H1 (cell line): Measurements from ENCODE around the gene ZNF546. TPM values are rescaled to one million over a fixed set of nuclear protein-coding genes. Genes with fewer than 3 reads are reported as not detected.

Experiments
- CTCF ChIA-PET: fragments of 300-600 bp; sonication (Branson Sonifier 250); formaldehyde crosslinking; loops from one replicate; lab custom pipeline; 2021; ENCODE audit not compliant: partially characterized antibody; lab: Charles Lee
- POLR2A ChIA-PET: fragments of 300-600 bp; sonication (Branson Sonifier 250); formaldehyde crosslinking; loops from one replicate; lab custom pipeline; 2021; ENCODE audit warnings: inconsistent platforms; ENCODE audit not compliant: partially characterized antibody; lab: Charles Lee
- DNase-seq, 2 experiments: peaks; one replicate each; pipeline versions ENCODE4 v3.0.0 to v3.0.0-alpha.2; 2010 to 2022; ENCODE audit warnings: low spot score in 2 of 2, low read depth in 1 of 2, mixed read lengths in 1 of 2
- FAIRE-seq: peaks from 2 replicates; lab custom pipeline; 2011; peaks lifted over from hg19 to GRCh38; lab: Jason Lieb, UNC
- H2AFZ ChIP-seq: 2 replicates; pipeline ENCODE4 v1.8.1; 2012; ENCODE audit warnings: low read length, inconsistent platforms
- H2AK5ac ChIP-seq: 2 replicates; pipeline ENCODE4 v1.6.1; 2013; ENCODE audit warnings: low read depth, low read length
- H2BK120ac ChIP-seq: replicated peaks from 2 replicates; pipeline ENCODE3; 2013; ENCODE audit warnings: low read depth, low read length, inconsistent platforms
- H2BK12ac ChIP-seq: 2 replicates; pipeline ENCODE4 v1.6.1; 2013; ENCODE audit warnings: low read depth, low read length
- H2BK15ac ChIP-seq: 2 replicates; pipeline ENCODE4 v1.6.1; 2013; ENCODE audit warnings: low read length
- H2BK20ac ChIP-seq: 2 replicates; pipeline ENCODE4 v1.6.1; 2013; ENCODE audit warnings: low read length
- H2BK5ac ChIP-seq: 2 replicates; pipeline ENCODE4 v1.6.1; 2013; ENCODE audit warnings: low read depth, low read length
- H3K14ac ChIP-seq: 2 replicates; pipeline ENCODE4 v1.6.1; 2013; ENCODE audit warnings: inconsistent platforms; ENCODE audit not compliant: insufficient read length
- H3K18ac ChIP-seq: 2 replicates; pipeline ENCODE4 v1.6.1; 2013; ENCODE audit warnings: low read length; ENCODE audit errors: extremely low read depth
- H3K23ac ChIP-seq: 2 replicates; pipeline ENCODE4 v1.6.1; 2013; ENCODE audit warnings: inconsistent platforms; ENCODE audit not compliant: insufficient read length
- H3K23me2 ChIP-seq: 2 replicates; pipeline ENCODE4 v1.6.1; 2013; ENCODE audit warnings: low read depth, low read length
- H3K27ac ChIP-seq: 2 replicates; pipeline ENCODE4 v1.6.1; 2011; ENCODE audit warnings: low read depth, low read length, inconsistent platforms
- H3K27me3 ChIP-seq, 4 experiments: replicated peaks in 1 of 4; 1 replicate in 1 of 4; 2 replicates in 3 of 4; pipeline versions ENCODE4 v1.6.1 to v1.8.1; 2011 to 2013; ENCODE audit warnings: low read length in 3 of 4, mild to moderate bottlenecking in 3 of 4, inconsistent platforms in 2 of 4, mixed read lengths in 2 of 4, moderate library complexity in 1 of 4; ENCODE audit not compliant: control insufficient read depth in 3 of 4, insufficient read depth in 3 of 4; ENCODE audit errors: extremely low read depth in 1 of 4
- H3K36me3 ChIP-seq, 4 experiments: 2 replicates each; pipeline versions ENCODE4 v1.6.1 to v1.8.1; 2011 to 2013; ENCODE audit warnings: mild to moderate bottlenecking in 4 of 4, low read length in 3 of 4, moderate library complexity in 2 of 4, control low read depth in 1 of 4, inconsistent platforms in 1 of 4; ENCODE audit not compliant: insufficient read depth in 4 of 4, control insufficient read depth in 2 of 4
- H3K4ac ChIP-seq: replicated peaks from 2 replicates; pipeline ENCODE3; 2013; ENCODE audit warnings: low read length, low read depth, mixed read lengths, inconsistent platforms; ENCODE audit not compliant: insufficient read length
- H3K4me1 ChIP-seq, 4 experiments: replicated peaks in 1 of 4; 1 replicate in 1 of 4; 2 replicates in 3 of 4; pipeline versions ENCODE4 v1.6.1 to v1.8.1; 2011 to 2013; ENCODE audit warnings: low read length in 3 of 4, inconsistent platforms in 2 of 4, mixed read lengths in 1 of 4; ENCODE audit not compliant: insufficient read depth in 4 of 4, control insufficient read depth in 3 of 4
- H3K4me2 ChIP-seq, 2 experiments: 2 replicates each; pipeline versions ENCODE4 v1.6.1 to v1.8.1; 2011 to 2013; ENCODE audit warnings: low read depth in 2 of 2, low read length in 2 of 2, control low read depth in 1 of 2, inconsistent platforms in 1 of 2, mild to moderate bottlenecking in 1 of 2; ENCODE audit not compliant: insufficient read depth in 1 of 2
- H3K4me3 ChIP-seq, 4 experiments: fragments of 200-600, 300-600 bp in 1 of 4; sonication (generic), shearing (Covaris generic), sonication (Bioruptor Twin) in 1 of 4; 2 replicates each; pipeline versions ENCODE4 v1.5.1 to v1.8.1; 2011 to 2016; ENCODE audit warnings: low read length in 4 of 4, low read depth in 3 of 4, control low read depth in 2 of 4, inconsistent platforms in 2 of 4, mild to moderate bottlenecking in 2 of 4, mixed read lengths in 1 of 4, moderate library complexity in 1 of 4; ENCODE audit not compliant: insufficient read depth in 2 of 4; ENCODE audit errors: extremely low read depth in 1 of 4
- H3K56ac ChIP-seq: replicated peaks from 2 replicates; pipeline ENCODE3; 2013; ENCODE audit warnings: low read depth, mild to moderate bottlenecking, mixed read lengths, low read length, inconsistent platforms; ENCODE audit not compliant: insufficient read length
- H3K79me1 ChIP-seq: 2 replicates; pipeline ENCODE4 v1.6.1; 2013; ENCODE audit warnings: low read depth, low read length, control low read depth
- H3K79me2 ChIP-seq, 2 experiments: 2 replicates each; pipeline versions ENCODE4 v1.6.1 to v1.8.1; 2012 to 2013; ENCODE audit warnings: low read length in 2 of 2, mild to moderate bottlenecking in 2 of 2, inconsistent platforms in 1 of 2; ENCODE audit not compliant: insufficient read depth in 2 of 2, control insufficient read depth in 1 of 2
- H3K9ac ChIP-seq, 4 experiments: replicated peaks in 1 of 4; 1 replicate in 1 of 4; 2 replicates in 3 of 4; pipeline versions ENCODE4 v1.6.1 to v1.8.1; 2011 to 2013; ENCODE audit warnings: low read depth in 3 of 4, low read length in 3 of 4, control low read depth in 2 of 4, mild to moderate bottlenecking in 2 of 4, moderate library complexity in 2 of 4, inconsistent platforms in 1 of 4; ENCODE audit errors: extremely low read depth in 1 of 4
- H3K9me3 ChIP-seq, 2 experiments: 2 replicates each; pipeline versions ENCODE4 v1.6.1 to v1.8.1; 2012 to 2013; ENCODE audit warnings: mild to moderate bottlenecking in 2 of 2, moderate library complexity in 2 of 2, control low read depth in 1 of 2, inconsistent platforms in 1 of 2, low read depth in 1 of 2, low read length in 1 of 2, mixed read lengths in 1 of 2; ENCODE audit not compliant: insufficient read depth in 2 of 2
- H4K20me1 ChIP-seq, 2 experiments: replicated peaks in 1 of 2; 2 replicates each; pipeline versions ENCODE3 to v1.8.1; 2011 to 2013; ENCODE audit warnings: inconsistent platforms in 2 of 2, low read length in 2 of 2, mild to moderate bottlenecking in 1 of 2; ENCODE audit not compliant: insufficient read depth in 2 of 2, control insufficient read depth in 1 of 2
- H4K5ac ChIP-seq: 2 replicates; pipeline ENCODE4 v1.6.1; 2013; ENCODE audit warnings: low read length, low read depth, mixed read lengths, inconsistent platforms; ENCODE audit not compliant: insufficient read length
- H4K8ac ChIP-seq: 2 replicates; pipeline ENCODE4 v1.8.0; 2013; ENCODE audit warnings: mild to moderate bottlenecking, moderate library complexity, low read length, inconsistent platforms; ENCODE audit not compliant: insufficient read depth; ENCODE audit errors: extremely low read depth
- H4K91ac ChIP-seq: replicated peaks from 2 replicates; pipeline ENCODE3; 2013; ENCODE audit warnings: low read length, mixed read lengths, inconsistent platforms; ENCODE audit not compliant: insufficient read length
- BCL11A ChIP-seq, 2 experiments: IDR thresholded peaks; one replicate each; pipeline ENCODE4 v1.6.1; 2011; ENCODE audit warnings: low read depth in 2 of 2, low read length in 2 of 2, mild to moderate bottlenecking in 2 of 2
- CHD1 ChIP-seq: IDR thresholded peaks from 2 replicates; pipeline ENCODE4 v1.6.1; 2012; ENCODE audit warnings: low read depth, low read length, improper control_type of control experiment
- FOSL1 ChIP-seq: IDR thresholded peaks from 2 replicates; pipeline ENCODE4 v1.6.1; 2011; ENCODE audit warnings: mild to moderate bottlenecking, low read depth, low read length, moderate library complexity; ENCODE audit not compliant: insufficient read depth
- GABPA ChIP-seq: IDR thresholded peaks from 2 replicates; pipeline ENCODE4 v1.6.1; 2011; ENCODE audit warnings: mild to moderate bottlenecking, low read length, moderate library complexity, borderline replicate concordance; ENCODE audit not compliant: insufficient read depth
- GTF2F1 ChIP-seq: IDR thresholded peaks from 2 replicates; pipeline ENCODE4 v1.6.1; 2012; ENCODE audit warnings: low read depth, low read length, improper control_type of control experiment, borderline replicate concordance
- KDM1A ChIP-seq: fragments of 200-600, 300-600 bp; sonication (generic); IDR thresholded peaks from 2 replicates; pipeline ENCODE4 v1.7.1; 2016; ENCODE audit warnings: mild to moderate bottlenecking, low read length, borderline replicate concordance
- NRF1 ChIP-seq: IDR thresholded peaks from 2 replicates; pipeline ENCODE4 v1.6.1; 2011; ENCODE audit warnings: mild to moderate bottlenecking, low read depth, low read length, improper control_type of control experiment
- RBBP5 ChIP-seq: IDR thresholded peaks from 2 replicates; pipeline ENCODE4 v1.7.1; 2012; ENCODE audit warnings: low read depth, mild to moderate bottlenecking, inconsistent platforms, low read length, moderate library complexity, borderline replicate concordance
- RNF2 ChIP-seq: fragments of 200-900, 300-1000 bp; sonication (generic); IDR thresholded peaks from 2 replicates; pipeline ENCODE4 v1.7.1; 2016; ENCODE audit warnings: borderline replicate concordance, low read depth, mild to moderate bottlenecking, antibody characterized with exemption, low read length; ENCODE audit not compliant: poor library complexity, severe bottlenecking; ENCODE audit errors: missing control alignments
- RXRA ChIP-seq: IDR thresholded peaks from 2 replicates; pipeline ENCODE4 v1.6.1; 2011; ENCODE audit warnings: low read depth, mild to moderate bottlenecking, low read length, moderate library complexity; ENCODE audit not compliant: insufficient read depth
- ZNF274 ChIP-seq: IDR thresholded peaks from 2 replicates; pipeline ENCODE4 v1.7.0; 2012; ENCODE audit warnings: low read length, borderline replicate concordance; ENCODE audit errors: extremely low read depth
- WGBS, 2 experiments: shearing (Covaris generic) in 1 of 2; methylation state at CpG; one replicate each; pipeline versions ENCODE4 v1.1.6 to v1.1.7; 2013 to 2015; ENCODE audit warnings: low lambda C conversion rate in 2 of 2, mixed read lengths in 2 of 2, inconsistent platforms in 1 of 2, low coverage in 1 of 2, missing lambda C conversion rate in 1 of 2; ENCODE audit not compliant: insufficient replicate concordance in 2 of 2, insufficient coverage in 1 of 2, insufficient read length in 1 of 2; ENCODE audit errors: extremely low coverage in 1 of 2, missing lambda C conversion rate in 1 of 2; 5-methylcytosine and 5-hydroxymethylcytosine counted together
- polyA plus RNA-seq, 7 experiments: library from polyadenylated mRNA; depleted of rRNA in 3 of 7; stranded (reverse) in 5 of 7; unstranded in 2 of 7; fragments of >200 nt in 5 of 7; fragments of 200-250 nt in 2 of 7; gene quantifications; 1 replicate in 5 of 7; 2 replicates in 1 of 7; 4 replicates in 1 of 7; pipeline versions ENCODE4 v1.2.1 to v1.2.3, GENCODE V29; 2011 to 2013; ENCODE audit warnings: missing spikeins in 2 of 7, mixed read lengths in 2 of 7
- total RNA-seq: library from RNA; stranded (reverse); fragmentation: NEBNext Ultra II Directional; extraction: Animal tissue kit (Norgen Biotek cat#: 25700); gene quantifications from 2 replicates; pipeline ENCODE4 v1.2.1, GENCODE V29; 2021
- TF ChIP-seq, protein P1 (sequence below): IDR thresholded peaks from 2 replicates; pipeline ENCODE4 v1.6.1; 2012; ENCODE audit warnings: low read length, inconsistent platforms

The ZNF546 gene
- total and polyA plus RNA-seq, 2 of the 8 experiments (the other 6 are each of a cell fraction or from before 2014, with no cell fraction given): 0.21 to 1.1 TPM

DNA sequence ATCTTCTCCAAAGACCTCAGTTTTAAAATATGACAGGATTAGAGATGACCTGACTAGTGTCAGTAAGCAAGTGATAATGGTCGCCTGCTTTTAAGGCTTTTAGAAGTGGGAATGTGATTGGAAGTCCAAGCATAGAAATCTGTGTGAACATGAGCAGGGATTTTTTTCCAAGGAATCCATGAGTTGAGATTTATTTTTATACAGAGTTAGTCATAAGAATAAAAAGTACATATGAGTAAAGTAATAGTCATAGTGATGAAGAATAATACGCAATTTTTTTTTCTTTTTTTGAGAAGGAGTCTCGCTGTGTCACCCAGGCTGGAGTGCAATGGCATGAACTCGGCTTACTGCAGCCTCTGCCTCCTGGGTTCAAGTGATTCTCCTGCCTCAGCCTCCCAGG is 1.6 kb downstream of the ZNF546 start:
- FAIRE-seq (no peak), DNase-seq (no peak)
- H2BK20ac ChIP-seq: no peak overlapping the region
- TF ChIP-seq RXRA (no peak), CHD1 (no peak), RBBP5 (no peak), GTF2F1 (no peak), GABPA (no peak), NRF1 (no peak), KDM1A (no peak), RNF2 (no peak), BCL11A (IDR thresholded peaks at IDR 0.05; ENCODE audit: low read depth in 2 of 2, low read length in 2 of 2) (no peak), ZNF274 (no peak), FOSL1 (no peak)
- TF ChIP-seq, protein P1, sequence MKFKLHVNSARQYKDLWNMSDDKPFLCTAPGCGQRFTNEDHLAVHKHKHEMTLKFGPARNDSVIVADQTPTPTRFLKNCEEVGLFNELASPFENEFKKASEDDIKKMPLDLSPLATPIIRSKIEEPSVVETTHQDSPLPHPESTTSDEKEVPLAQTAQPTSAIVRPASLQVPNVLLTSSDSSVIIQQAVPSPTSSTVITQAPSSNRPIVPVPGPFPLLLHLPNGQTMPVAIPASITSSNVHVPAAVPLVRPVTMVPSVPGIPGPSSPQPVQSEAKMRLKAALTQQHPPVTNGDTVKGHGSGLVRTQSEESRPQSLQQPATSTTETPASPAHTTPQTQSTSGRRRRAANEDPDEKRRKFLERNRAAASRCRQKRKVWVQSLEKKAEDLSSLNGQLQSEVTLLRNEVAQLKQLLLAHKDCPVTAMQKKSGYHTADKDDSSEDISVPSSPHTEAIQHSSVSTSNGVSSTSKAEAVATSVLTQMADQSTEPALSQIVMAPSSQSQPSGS: no peak

More for the DNA sequence above, 1.6 kb downstream of the ZNF546 start:
- Histone ChIP-seq H2AK5ac (no peak overlapping the region), H2AFZ (no peak overlapping the region), H3K56ac (no peak overlapping the region), H3K4me1 (peaks cover 0 to 3% (median 1%) of the 10 kb centered on the region in 4 experiments; a peak in 3 of 7 replicates), H3K36me3 (no peaks in the 10 kb centered on the region), H3K79me1 (peaks cover 3% of the 10 kb centered on the region; the same call in 1 of the 2 replicates), H3K27me3 (no peaks in the 10 kb centered on the region), H3K4me3 (no peak overlapping the region), H2BK120ac (no peak overlapping the region), H3K4ac (no peak overlapping the region), H3K27ac (no peak overlapping the region), H2BK15ac (no peak overlapping the region), H4K20me1 (no peaks in the 10 kb centered on the region), H4K8ac (no peak overlapping the region), H3K23ac (no peak overlapping the region), H3K14ac (no peak overlapping the region), H3K18ac (no peak overlapping the region), H4K5ac (no peak overlapping the region), H3K4me2 (no peak overlapping the region), H3K23me2 (peaks cover 9% of the 10 kb centered on the region), H4K91ac (no peak overlapping the region), H2BK12ac (no peak overlapping the region), H3K9me3 (peaks cover 7 to 13% of the 10 kb centered on the region in 2 experiments; a peak in 2 of 4 replicates), H2BK5ac (no peak overlapping the region), H3K9ac (no peak overlapping the region), H3K79me2 (peaks cover 5 to 12% of the 10 kb centered on the region in 2 experiments; a peak in 3 of 4 replicates)
- CTCF ChIA-PET: no interaction called here
- POLR2A ChIA-PET: no interaction called here
- WGBS, 2 experiments: 86% methylated on average over 4 of the region's 4 CpGs; no CpG with 5 or more reads in 1 of the 2 experiments
